A549 (cell line): ENCODE measurements around the gene NARS2.

Experiments used
- HOXA7 ChIP-seq: fragments of 250-450 bp; sonication (Bioruptor Pico); IDR thresholded peaks from 2 replicates; pipeline ENCODE4 v1.5.0; 2020; ENCODE audit warnings: mild to moderate bottlenecking, moderate library complexity
- POLR2A ChIP-seq: IDR thresholded peaks from 2 replicates; pipeline ENCODE4 v1.6.1; 2012; ENCODE audit warnings: mild to moderate bottlenecking, low read length
- TF ChIP-seq, protein P1 (sequence below): fragments of >200 bp; sonication (Bioruptor Twin); formaldehyde crosslinking; IDR thresholded peaks from 3 replicates; pipeline ENCODE4 v1.5.1; 2016

GRCh38 chr11:78577495-78577894 lies 2.8 kb upstream of the NARS2 start:
- TF ChIP-seq POLR2A (no peak), HOXA7 (CRISPR knock-in tag) (no peak)
- TF ChIP-seq, protein P1, sequence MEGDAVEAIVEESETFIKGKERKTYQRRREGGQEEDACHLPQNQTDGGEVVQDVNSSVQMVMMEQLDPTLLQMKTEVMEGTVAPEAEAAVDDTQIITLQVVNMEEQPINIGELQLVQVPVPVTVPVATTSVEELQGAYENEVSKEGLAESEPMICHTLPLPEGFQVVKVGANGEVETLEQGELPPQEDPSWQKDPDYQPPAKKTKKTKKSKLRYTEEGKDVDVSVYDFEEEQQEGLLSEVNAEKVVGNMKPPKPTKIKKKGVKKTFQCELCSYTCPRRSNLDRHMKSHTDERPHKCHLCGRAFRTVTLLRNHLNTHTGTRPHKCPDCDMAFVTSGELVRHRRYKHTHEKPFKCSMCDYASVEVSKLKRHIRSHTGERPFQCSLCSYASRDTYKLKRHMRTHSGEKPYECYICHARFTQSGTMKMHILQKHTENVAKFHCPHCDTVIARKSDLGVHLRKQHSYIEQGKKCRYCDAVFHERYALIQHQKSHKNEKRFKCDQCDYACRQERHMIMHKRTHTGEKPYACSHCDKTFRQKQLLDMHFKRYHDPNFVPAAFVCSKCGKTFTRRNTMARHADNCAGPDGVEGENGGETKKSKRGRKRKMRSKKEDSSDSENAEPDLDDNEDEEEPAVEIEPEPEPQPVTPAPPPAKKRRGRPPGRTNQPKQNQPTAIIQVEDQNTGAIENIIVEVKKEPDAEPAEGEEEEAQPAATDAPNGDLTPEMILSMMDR = no peak
